ENCODE measurements around the gene SDK2. TPM values are rescaled to one million over a fixed set of nuclear protein-coding genes. Genes with fewer than 3 reads are reported as not detected.

The SDK2 gene
- total RNA-seq, 1 donor, result under 0.01 TPM

DNA sequence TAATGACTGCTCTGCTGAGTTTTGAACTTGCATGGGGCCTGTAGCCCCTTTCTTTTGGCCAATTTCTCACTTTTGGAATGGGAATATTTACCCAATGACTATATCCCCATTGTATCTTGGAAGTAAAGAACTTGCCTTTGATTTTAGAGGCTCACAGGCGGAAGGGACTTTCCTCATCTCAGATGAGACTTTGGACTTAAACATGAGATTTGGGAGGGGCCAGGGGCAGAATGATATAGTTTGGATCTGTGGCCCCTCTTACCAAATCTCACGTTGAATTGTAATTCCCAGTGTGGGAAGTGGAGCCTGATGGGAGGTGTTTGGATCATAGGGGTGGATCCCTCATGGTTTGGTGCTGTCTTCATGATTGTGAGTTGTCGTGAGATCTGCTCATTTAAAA lies 42.7 kb upstream of the SDK2 start:
- no peak for DNase-seq (ENCODE audit: low read depth)
- no peak overlapping the region for H3K4me3 ChIP-seq (ENCODE audit: low read depth, low read length)
- no peak for TF ChIP-seq CTCF (IDR thresholded peaks at IDR 0.05; ENCODE audit: insufficient read depth, low read depth, low read length)

GRCh38 chr17:73686126-73686525 lies 41.9 kb upstream of the SDK2 start:
- H3K4me3 ChIP-seq (ENCODE audit: low read depth, low read length), result no peak overlapping the region
- no peak for DNase-seq (ENCODE audit: low read depth)
- no peak for TF ChIP-seq CTCF (IDR thresholded peaks at IDR 0.05; ENCODE audit: insufficient read depth, low read depth, low read length)

DNA sequence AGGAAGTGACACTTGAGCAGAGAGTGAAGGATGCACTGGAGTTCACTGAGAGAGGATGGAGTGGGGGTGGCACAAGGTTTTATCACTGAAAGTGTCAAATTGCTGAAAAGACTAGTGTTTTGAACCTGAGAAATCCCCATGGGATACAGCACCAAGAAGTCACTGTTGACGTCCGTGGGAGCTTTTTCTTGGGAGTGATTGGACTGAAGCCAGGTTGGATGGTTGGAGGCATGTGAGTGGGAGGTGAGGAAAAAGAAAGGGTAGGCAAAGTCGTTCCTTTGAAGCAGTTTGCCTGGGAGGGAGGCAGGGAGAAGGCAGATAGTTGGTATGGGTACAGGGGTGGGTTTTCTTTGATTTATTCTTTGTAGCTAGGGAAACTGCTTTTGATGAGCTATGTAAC lies 39.9 kb upstream of the SDK2 start:
- H3K4me3 ChIP-seq (ENCODE audit: low read depth, low read length), result no peak overlapping the region
- no peak for DNase-seq (ENCODE audit: low read depth)
- TF ChIP-seq CTCF (IDR thresholded peaks at IDR 0.05; ENCODE audit: insufficient read depth, low read depth, low read length), result no peak

- no peak for DNase-seq (ENCODE audit: low read depth)
- H3K4me3 ChIP-seq (ENCODE audit: low read depth, low read length), result no peak overlapping the region
- no peak for TF ChIP-seq CTCF (IDR thresholded peaks at IDR 0.05; ENCODE audit: insufficient read depth, low read depth, low read length)
These were observed 39.5 kb upstream of the SDK2 start for GRCh38 chr17:73683771-73684170.

DNA sequence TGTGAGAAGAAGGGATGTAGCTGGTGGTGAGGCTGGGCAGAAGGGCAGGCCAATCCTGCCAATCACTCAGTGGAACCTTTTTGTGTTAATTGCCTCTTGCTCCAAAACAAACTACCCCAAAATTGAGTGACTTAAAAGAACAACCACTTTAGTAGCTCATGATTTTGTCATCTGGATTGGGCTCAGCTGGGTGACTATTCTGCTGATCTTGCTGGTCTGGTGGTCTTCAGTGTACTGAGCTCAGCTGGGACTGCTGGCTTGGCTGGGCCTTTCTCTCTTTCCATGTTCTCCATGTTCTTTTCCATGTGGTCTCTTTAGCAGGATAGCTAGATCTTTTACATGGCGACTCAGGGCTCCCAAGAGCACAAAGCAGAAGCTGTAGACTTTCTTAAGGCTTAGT lies 37.7 kb upstream of the SDK2 start:
- no peak for DNase-seq (ENCODE audit: low read depth)
- no peak for TF ChIP-seq CTCF (IDR thresholded peaks at IDR 0.05; ENCODE audit: insufficient read depth, low read depth, low read length)

DNA sequence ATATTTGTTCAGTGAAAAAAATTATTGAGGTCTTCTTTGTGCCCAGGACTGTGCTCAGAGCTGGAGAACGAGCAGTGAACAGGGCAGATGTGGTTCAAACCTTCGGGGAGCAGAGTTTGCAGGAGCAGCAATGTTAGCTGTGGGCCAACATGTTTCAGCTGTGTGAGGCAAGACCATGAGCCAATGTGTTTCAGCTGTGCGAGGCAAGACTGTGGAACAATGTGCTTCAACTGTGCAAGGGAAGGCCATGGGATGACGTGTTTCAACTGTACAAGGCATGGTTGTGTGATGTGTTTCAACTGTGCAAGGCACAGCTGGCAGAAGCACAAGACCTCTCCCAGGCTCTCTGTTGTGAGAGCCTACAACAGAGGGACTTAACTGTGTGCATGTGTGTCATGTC lies 35.2 kb upstream of the SDK2 start:
- TF ChIP-seq CTCF (IDR thresholded peaks at IDR 0.05; ENCODE audit: insufficient read depth, low read depth, low read length), result no peak
- H3K4me3 ChIP-seq (ENCODE audit: low read depth, low read length), result no peak overlapping the region
- DNase-seq (ENCODE audit: low read depth), result no peak

More for the DNA sequence above, 37.7 kb upstream of the SDK2 start:
- H3K4me3 ChIP-seq (ENCODE audit: low read depth, low read length), result no peak overlapping the region

DNA sequence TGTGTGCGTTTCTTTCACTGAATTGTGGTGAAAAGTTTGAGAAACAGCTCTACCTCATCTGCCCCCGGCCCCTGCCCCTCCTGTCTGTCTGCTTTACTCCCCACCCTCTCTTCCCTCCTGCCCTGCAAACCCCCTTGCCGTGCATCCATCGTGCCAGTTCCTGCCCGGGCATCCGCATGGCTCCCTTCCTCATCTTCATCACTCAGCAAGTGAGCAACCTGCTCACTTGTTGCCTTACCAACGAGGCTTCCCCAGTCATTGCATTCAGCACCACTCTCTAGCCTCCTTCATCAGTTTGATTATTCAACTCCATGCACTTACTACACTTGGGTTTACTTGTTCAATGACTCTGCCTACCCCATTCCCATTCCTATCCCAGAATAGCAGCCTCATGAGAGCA lies 34.8 kb upstream of the SDK2 start:
- H3K4me3 ChIP-seq (ENCODE audit: low read depth, low read length), result no peak overlapping the region
- no peak for DNase-seq (ENCODE audit: low read depth)
- no peak for TF ChIP-seq CTCF (IDR thresholded peaks at IDR 0.05; ENCODE audit: insufficient read depth, low read depth, low read length)
